HCT116 (cell line): ENCODE results near the gene CNDP1. TPM values are rescaled to one million over a fixed set of nuclear protein-coding genes. Genes with fewer than 3 reads are reported as not detected.

Experiments used
- ATAC-seq: fragments of 200-7000 bp; cut with Tn5 transposase; 2 replicates; pipeline ENCODE4 v1.9.1; 2020; ENCODE audit warnings: mild to moderate bottlenecking, moderate library complexity
- BruUV-seq: library from RNA; stranded (reverse); fragments of 400-500 nt; replicated peaks from 2 replicates; lab custom pipeline; 2021; lab: Mats Ljungman, UMichigan
- CTCF ChIA-PET: fragments of 300-600 bp; sonication (Branson Sonifier 250); formaldehyde crosslinking; loops from one replicate; lab custom pipeline; 2021; ENCODE audit warnings: antibody characterized with exemption; lab: Charles Lee
- POLR2A ChIA-PET: fragments of 300-600, 350-600 bp; sonication (Branson Sonifier 250); formaldehyde crosslinking; loops from one replicate; lab custom pipeline; 2021; ENCODE audit warnings: antibody characterized with exemption; lab: Charles Lee
- RAD21 ChIA-PET, 2 experiments: fragments of 300-600 bp; sonication (Branson Sonifier 250); formaldehyde crosslinking; loops; one replicate each; lab custom pipeline; 2023; ENCODE audit warnings: low total read pairs in 2 of 2; ENCODE audit not compliant: uncharacterized antibody in 2 of 2, unreplicated experiment in 2 of 2, low non-redundant PET in 1 of 2; lab: Charles Lee
- DNase-seq: peaks from one replicate; pipeline ENCODE4 v3.0.0-alpha.2; 2010; ENCODE audit warnings: low read depth, low spot score
- H2AFZ ChIP-seq: fragments of 200-600 bp; shearing (Covaris generic), sonication (generic); 2 replicates; pipeline ENCODE4 v1.6.1; 2017; ENCODE audit warnings: low read depth, mixed run types, mixed read lengths, antibody characterized with exemption, low read length; ENCODE audit not compliant: poor library complexity, severe bottlenecking
- H3K27ac ChIP-seq: 2 replicates; pipeline ENCODE4 v1.5.1; 2012; ENCODE audit warnings: low read depth, low read length
- H3K27me3 ChIP-seq: fragments of 200-600 bp; sonication (generic); 2 replicates; pipeline ENCODE4 v1.6.1; 2016; ENCODE audit warnings: mixed run types, low read length, mixed read lengths; ENCODE audit not compliant: insufficient read depth
- H3K36me3 ChIP-seq, 2 experiments: fragments of 200-500 bp in 1 of 2; fragments of 200-600 bp in 1 of 2; sonication (Bioruptor generic) in 1 of 2; sonication (generic) in 1 of 2; 2 replicates each; pipeline versions ENCODE4 v1.5.1 to v1.6.1; 2014 to 2016; ENCODE audit warnings: low read length in 2 of 2, inconsistent platforms in 1 of 2, mixed read lengths in 1 of 2, mixed run types in 1 of 2; ENCODE audit not compliant: insufficient read depth in 2 of 2, control insufficient read depth in 1 of 2
- H3K4me1 ChIP-seq, 2 experiments: fragments of 200-600 bp in 1 of 2; sonication (generic) in 1 of 2; 2 replicates each; pipeline versions ENCODE4 v1.5.1 to v1.6.1; 2012 to 2017; ENCODE audit warnings: low read length in 2 of 2, inconsistent platforms in 1 of 2, mild to moderate bottlenecking in 1 of 2, mixed read lengths in 1 of 2, mixed run types in 1 of 2, moderate library complexity in 1 of 2; ENCODE audit not compliant: insufficient read depth in 2 of 2, control insufficient read depth in 1 of 2
- H3K4me2 ChIP-seq: fragments of 200-600 bp; sonication (generic); 2 replicates; pipeline ENCODE4 v1.6.1; 2017; ENCODE audit warnings: mixed run types, low read length, mixed read lengths
- H3K4me3 ChIP-seq, 2 experiments: fragments of 200-600 bp in 1 of 2; sonication (generic) in 1 of 2; replicated peaks in 1 of 2; 2 replicates each; pipeline ENCODE4 v1.5.1; 2011 to 2016; ENCODE audit warnings: low read length in 2 of 2, control low read depth in 1 of 2, low read depth in 1 of 2, mild to moderate bottlenecking in 1 of 2, mixed read lengths in 1 of 2, mixed run types in 1 of 2
- H3K79me2 ChIP-seq: fragments of 200-600 bp; sonication (generic); 2 replicates; pipeline ENCODE4 v1.6.1; 2017; ENCODE audit warnings: mild to moderate bottlenecking, mixed run types, low read length, moderate library complexity, mixed read lengths; ENCODE audit not compliant: insufficient read depth
- H3K9ac ChIP-seq: fragments of 200-600 bp; sonication (generic); 2 replicates; pipeline ENCODE4 v1.6.1; 2016; ENCODE audit warnings: low read length, mixed read lengths
- H3K9me2 ChIP-seq: fragments of 200-600 bp; sonication (generic), shearing (Covaris generic); 2 replicates; pipeline ENCODE4 v1.6.1; 2017; ENCODE audit warnings: mixed run types, mild to moderate bottlenecking, moderate library complexity; ENCODE audit not compliant: insufficient read depth
- H3K9me3 ChIP-seq, 2 experiments: fragments of 200-500 bp in 1 of 2; fragments of 200-600 bp in 1 of 2; sonication (Bioruptor generic) in 1 of 2; sonication (generic) in 1 of 2; 2 replicates each; pipeline ENCODE4 v1.6.1; 2014 to 2017; ENCODE audit warnings: low read length in 2 of 2, mixed read lengths in 2 of 2, inconsistent platforms in 1 of 2, low read depth in 1 of 2, mild to moderate bottlenecking in 1 of 2, mixed run types in 1 of 2, moderate library complexity in 1 of 2; ENCODE audit not compliant: control insufficient read depth in 1 of 2, insufficient read depth in 1 of 2
- H4K20me1 ChIP-seq: fragments of 200-600 bp; sonication (generic), shearing (Covaris generic); 2 replicates; pipeline ENCODE4 v1.6.1; 2017; ENCODE audit warnings: mixed run types, mild to moderate bottlenecking, moderate library complexity; ENCODE audit not compliant: insufficient read depth
- ATF3 ChIP-seq: IDR thresholded peaks from 2 replicates; pipeline ENCODE4 v1.6.1; 2012
- CEBPB ChIP-seq: IDR thresholded peaks from 2 replicates; pipeline ENCODE4 v1.6.1; 2012; ENCODE audit warnings: low read depth
- EGR1 ChIP-seq: IDR thresholded peaks from 2 replicates; pipeline ENCODE4 v1.6.1; 2012; ENCODE audit warnings: low read depth
- ELF1 ChIP-seq: IDR thresholded peaks from 2 replicates; pipeline ENCODE4 v1.6.1; 2012; ENCODE audit warnings: low read depth, borderline replicate concordance
- EZH2phosphoT487 ChIP-seq: fragments of 200-600 bp; IDR thresholded peaks from 2 replicates; pipeline ENCODE4 v1.6.1; 2018; ENCODE audit warnings: antibody characterized with exemption, borderline replicate concordance
- JUND ChIP-seq: IDR thresholded peaks from 2 replicates; pipeline ENCODE4 v1.6.1; 2012
- MAX ChIP-seq: IDR thresholded peaks from 2 replicates; pipeline ENCODE4 v1.6.1; 2012
- RAD21 ChIP-seq: IDR thresholded peaks from 2 replicates; pipeline ENCODE4 v1.6.1; 2012; ENCODE audit warnings: low read depth, mild to moderate bottlenecking
- REST ChIP-seq: IDR thresholded peaks from 2 replicates; pipeline ENCODE4 v1.6.1; 2012; ENCODE audit warnings: low read depth
- YY1 ChIP-seq: IDR thresholded peaks from 2 replicates; pipeline ENCODE4 v1.6.1; 2011; ENCODE audit warnings: low read length, low read depth, moderate library complexity, mild to moderate bottlenecking; ENCODE audit not compliant: insufficient replicate concordance; ENCODE audit errors: extremely low read depth
- ZFX ChIP-seq: fragments of 450-650 bp; IDR thresholded peaks from 2 replicates; pipeline ENCODE4 v1.6.1; 2017
- intact Hi-C: fragments of 100-400 bp; cut with micrococcal nuclease; formaldehyde crosslinking; loops from 2 replicates; pipeline ENCODE4 v1.10.0; 2022
- total RNA-seq: library from RNA; stranded (reverse); gene quantifications from one replicate; pipeline ENCODE4 v1.2.1, GENCODE V29; 2021; ENCODE audit not compliant: unreplicated experiment
- TF ChIP-seq, protein P1 (sequence below), 3 experiments: fragments of 200-600 bp in 1 of 3; sonication (generic) in 1 of 3; IDR thresholded peaks in 2 of 3; conservative IDR thresholded peaks in 1 of 3; 2 replicates each; pipeline ENCODE4 v1.5.1; 2012 to 2017; ENCODE audit warnings: low read depth in 2 of 3, low read length in 2 of 3, antibody characterized with exemption in 1 of 3, borderline replicate concordance in 1 of 3, control low read depth in 1 of 3, mild to moderate bottlenecking in 1 of 3, mixed read lengths in 1 of 3, mixed run types in 1 of 3, moderate library complexity in 1 of 3; ENCODE audit not compliant: insufficient read depth in 1 of 3

CNDP1 gene
- total RNA-seq, 1 experiment from 2014 or later: not detected

GRCh38 chr18:74511823-74512222 is 22.5 kb upstream of the CNDP1 start:
- TF ChIP-seq ELF1 (no peak), ATF3 (no peak), EGR1 (no peak), YY1 (no peak), MAX (no peak)
- Histone ChIP-seq H3K9me2 (no peaks in the 10 kb centered on the region), H3K79me2 (no peaks in the 10 kb centered on the region), H3K9ac (no peak overlapping the region), H3K27me3 (no peaks in the 10 kb centered on the region), H3K27ac (no peak overlapping the region), H3K4me1 (no peaks in the 10 kb centered on the region), H3K36me3 (peaks cover 10 to 15% of the 10 kb centered on the region in 2 experiments; a peak in 3 of 4 replicates), H3K9me3 (no peaks in the 10 kb centered on the region), H3K4me2 (no peak overlapping the region), H4K20me1 (no peaks in the 10 kb centered on the region), H3K4me3 (no peak overlapping the region), H2AFZ (no peak overlapping the region)
- CTCF ChIA-PET: no interaction called here
- ATAC-seq (no peak), DNase-seq (no peak)
- intact Hi-C loops: no loop called here
- BruUV-seq: no TSS peak
- RAD21 ChIA-PET: no interaction called here
- POLR2A ChIA-PET: no interaction called here

GRCh38 chr18:74512321-74513053 is 21.8 kb upstream of the CNDP1 start:
- Histone ChIP-seq H3K27ac (no peak overlapping the region), H3K9me2 (no peaks in the 10 kb centered on the region), H3K9ac (no peak overlapping the region), H3K27me3 (no peaks in the 10 kb centered on the region), H3K4me2 (no peak overlapping the region), H2AFZ (no peak overlapping the region), H3K79me2 (no peaks in the 10 kb centered on the region), H3K9me3 (no peaks in the 10 kb centered on the region), H3K4me1 (no peaks in the 10 kb centered on the region), H4K20me1 (no peaks in the 10 kb centered on the region), H3K4me3 (no peak overlapping the region), H3K36me3 (peaks cover 10 to 15% of the 10 kb centered on the region in 2 experiments; a peak in 3 of 4 replicates)
- no peak for ATAC-seq
- BruUV-seq: no TSS peak
- TF ChIP-seq EGR1: no peak
- TF ChIP-seq, protein P1, sequence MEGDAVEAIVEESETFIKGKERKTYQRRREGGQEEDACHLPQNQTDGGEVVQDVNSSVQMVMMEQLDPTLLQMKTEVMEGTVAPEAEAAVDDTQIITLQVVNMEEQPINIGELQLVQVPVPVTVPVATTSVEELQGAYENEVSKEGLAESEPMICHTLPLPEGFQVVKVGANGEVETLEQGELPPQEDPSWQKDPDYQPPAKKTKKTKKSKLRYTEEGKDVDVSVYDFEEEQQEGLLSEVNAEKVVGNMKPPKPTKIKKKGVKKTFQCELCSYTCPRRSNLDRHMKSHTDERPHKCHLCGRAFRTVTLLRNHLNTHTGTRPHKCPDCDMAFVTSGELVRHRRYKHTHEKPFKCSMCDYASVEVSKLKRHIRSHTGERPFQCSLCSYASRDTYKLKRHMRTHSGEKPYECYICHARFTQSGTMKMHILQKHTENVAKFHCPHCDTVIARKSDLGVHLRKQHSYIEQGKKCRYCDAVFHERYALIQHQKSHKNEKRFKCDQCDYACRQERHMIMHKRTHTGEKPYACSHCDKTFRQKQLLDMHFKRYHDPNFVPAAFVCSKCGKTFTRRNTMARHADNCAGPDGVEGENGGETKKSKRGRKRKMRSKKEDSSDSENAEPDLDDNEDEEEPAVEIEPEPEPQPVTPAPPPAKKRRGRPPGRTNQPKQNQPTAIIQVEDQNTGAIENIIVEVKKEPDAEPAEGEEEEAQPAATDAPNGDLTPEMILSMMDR (IDR thresholded peaks at IDR 0.05 in 2 of 3, conservative IDR thresholded peaks at IDR 0.05 in 1 of 3; ENCODE audit: borderline replicate concordance in 1 of 3, insufficient read depth in 1 of 3, low read depth in 2 of 3, low read length in 2 of 3): no peak
- no peak for TF ChIP-seq RAD21
- no peak for TF ChIP-seq ZFX
- TF ChIP-seq REST: no peak
- TF ChIP-seq ELF1: no peak
- no peak for TF ChIP-seq JUND
- no peak for TF ChIP-seq EZH2phosphoT487
- TF ChIP-seq CEBPB: no peak
- ChIA-PET RAD21 (no interaction called here), POLR2A (no interaction called here), CTCF (no interaction called here)
- no peak for DNase-seq
- intact Hi-C loops: no loop called here
